Measurements from ENCODE around the gene ATF6B.
"Not testable (repeated sequence)": the region's sequence is repeated elsewhere in the genome, so short reads cannot be mapped to it uniquely, and the experiment has no call there.

The ATF6B gene

DNA sequence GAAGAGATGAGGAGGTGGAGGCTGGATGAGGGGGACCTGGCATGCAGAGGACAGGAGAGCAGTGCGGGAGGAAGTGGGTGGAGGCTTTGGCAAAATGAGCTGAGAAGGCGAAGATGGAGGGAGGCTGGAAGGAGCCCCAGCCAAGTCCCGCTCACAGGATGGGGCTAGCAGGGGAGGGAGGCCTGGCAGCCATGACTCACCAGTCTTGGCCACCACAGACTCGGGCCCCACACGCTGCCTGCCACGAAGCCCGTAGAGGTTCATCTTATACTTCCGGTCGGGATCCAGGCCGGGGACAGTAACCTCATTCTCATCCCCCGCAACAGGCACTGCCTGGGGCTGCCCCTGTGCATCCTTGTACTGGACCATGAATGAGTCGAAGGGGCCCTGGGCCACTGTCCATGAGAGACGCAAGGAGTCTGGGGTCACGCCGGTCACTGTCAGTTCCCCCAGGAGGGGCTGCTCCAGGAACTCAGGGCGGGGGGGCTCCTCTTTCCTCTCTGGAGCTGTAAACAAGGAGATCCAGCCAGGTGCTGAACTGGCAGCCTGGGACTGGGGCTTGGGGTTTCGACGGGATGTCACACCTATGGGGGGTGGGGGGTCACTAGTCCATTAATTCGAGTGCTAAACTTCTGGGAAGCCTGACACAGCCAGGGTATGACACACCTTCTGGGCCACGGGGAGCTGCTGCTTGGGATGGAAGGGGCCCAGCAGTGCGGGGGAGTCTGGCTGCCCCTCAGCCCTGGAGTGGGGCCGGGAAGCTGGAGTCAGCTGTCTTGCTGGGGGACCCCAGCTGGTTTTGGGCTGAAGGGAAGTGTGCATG is 46.7 kb downstream of the ATF6B start:
- peak; percentile 85 for DNase-seq (ENCODE audit: low read depth)

DNA sequence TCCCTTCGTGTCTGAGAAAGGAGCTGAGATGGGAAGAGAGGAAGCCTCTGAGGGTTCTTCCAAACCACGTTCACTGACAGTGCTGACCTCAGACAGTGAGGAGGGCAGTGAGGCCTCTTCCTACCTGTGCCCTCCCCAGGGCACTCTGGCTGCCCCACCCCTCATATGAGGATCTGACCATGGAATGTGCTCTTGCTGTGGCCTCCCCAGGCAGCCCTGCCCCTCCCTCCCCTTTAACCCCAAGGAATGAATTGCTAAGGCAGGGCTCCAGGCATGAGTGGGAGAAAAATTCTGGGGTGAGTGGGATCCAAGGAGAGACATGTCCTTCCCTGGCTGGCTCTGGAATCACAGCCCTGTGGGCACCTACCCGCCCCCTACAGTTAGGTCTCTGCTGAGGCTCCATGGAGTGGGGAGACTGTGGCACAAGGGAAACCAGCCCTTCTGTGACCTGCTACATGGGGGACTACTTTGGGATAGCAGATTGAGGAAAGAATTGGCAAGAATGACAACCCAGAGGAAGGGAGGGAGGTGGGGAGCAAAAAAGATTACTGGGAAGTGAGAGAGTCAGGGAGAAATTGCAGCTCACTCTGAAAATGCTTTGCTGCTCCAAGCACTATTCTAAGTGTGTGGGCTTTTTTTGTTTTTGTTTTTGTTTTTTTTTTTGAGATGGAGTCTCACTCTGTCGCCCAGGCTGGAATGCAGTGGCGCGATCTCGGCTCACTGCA is 48.3 kb downstream of the ATF6B start:
- no peak for DNase-seq (ENCODE audit: low read depth)

DNA sequence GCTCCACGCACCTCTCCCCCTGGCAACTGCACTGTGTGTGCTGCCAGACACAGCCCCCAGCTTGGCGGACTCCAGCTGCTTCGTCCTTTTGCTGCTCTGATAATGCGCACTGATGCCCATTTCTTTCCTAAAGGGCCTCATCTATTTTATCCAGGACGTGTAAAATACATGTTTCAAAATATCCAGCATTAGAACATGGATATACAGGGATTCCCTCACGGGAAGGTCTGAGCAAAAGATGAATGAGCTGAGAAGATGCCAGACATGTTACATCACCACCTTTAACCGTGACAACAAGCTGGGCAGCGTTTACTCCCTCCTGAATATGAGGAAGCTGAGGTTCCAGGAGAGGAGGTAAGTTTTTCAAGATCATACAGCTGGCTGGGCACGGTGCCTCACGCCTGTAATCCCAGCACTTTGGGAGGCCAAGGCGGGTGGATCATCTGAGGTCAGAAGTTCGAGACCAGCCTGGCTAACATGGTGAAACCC is 51.7 kb downstream of the ATF6B start:
- peak; percentile 30 for DNase-seq (ENCODE audit: low read depth)

DNA sequence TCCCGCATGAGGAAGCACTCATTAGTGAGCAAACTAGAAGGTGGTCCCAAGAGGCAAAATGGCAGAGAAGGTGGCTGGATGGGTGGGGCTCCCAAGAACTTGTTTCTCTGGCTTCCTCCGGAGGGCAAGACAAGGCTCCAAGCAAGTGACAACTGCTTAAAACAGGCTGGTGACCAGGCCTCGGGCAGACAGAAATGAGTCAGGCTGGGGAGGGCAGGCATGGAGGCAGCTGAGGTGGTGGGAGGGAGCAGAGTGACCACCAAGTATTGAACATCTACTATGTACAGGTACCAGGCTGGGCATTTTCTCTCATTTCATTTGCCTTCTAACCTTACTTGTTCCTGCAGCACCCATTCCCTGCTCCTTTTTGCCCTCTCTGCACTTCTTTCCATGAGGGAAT is 52.3 kb downstream of the ATF6B start:
- DNase-seq (ENCODE audit: low read depth) = no peak

DNA sequence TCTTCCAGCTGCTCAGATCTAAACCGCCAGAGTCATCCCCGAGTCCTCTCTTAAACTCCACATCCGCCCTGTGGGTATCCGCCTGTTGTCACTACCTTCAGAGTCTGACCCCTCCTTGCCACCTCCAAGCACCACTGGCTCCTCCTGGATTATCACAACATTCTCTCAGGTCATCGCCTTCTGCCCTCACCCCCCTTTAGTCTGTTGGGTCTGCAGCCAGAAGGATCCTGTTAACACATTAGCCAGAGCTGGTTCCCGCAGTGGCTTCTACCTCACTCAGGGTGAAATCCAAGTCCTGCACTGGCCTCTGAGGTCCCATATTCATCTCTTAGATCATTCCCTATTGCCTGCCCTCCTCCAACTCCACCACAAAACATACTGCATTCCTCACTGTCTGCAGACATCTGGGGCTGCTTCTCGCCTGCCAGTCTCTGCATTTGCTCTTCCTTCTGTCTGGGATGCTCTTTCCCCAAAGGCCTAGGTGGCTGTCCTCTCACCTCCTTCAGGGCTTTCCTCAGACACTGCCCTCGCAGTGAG is 53.0 kb downstream of the ATF6B start:
- DNase-seq (ENCODE audit: low read depth) = no peak

DNA sequence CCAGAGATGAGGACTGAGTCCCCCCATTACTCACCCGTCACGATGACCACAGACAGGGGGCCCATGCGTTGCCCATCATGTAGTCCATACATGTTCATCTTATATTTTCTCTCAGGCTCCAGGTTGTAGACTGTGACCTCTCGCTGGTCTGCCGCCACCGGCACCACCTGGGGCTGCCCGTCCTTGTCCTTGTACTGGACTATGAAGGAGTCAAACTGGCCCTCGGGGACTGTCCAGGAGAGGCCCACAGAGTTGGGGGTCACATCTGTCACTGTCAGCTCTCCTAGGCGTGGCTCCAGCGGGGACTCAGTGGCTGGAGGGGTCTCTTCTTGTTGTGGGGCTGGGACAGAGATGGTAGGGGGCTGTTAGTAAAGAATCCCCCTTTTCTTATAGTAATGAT is 54.4 kb downstream of the ATF6B start:
- no peak for DNase-seq (ENCODE audit: low read depth)

DNA sequence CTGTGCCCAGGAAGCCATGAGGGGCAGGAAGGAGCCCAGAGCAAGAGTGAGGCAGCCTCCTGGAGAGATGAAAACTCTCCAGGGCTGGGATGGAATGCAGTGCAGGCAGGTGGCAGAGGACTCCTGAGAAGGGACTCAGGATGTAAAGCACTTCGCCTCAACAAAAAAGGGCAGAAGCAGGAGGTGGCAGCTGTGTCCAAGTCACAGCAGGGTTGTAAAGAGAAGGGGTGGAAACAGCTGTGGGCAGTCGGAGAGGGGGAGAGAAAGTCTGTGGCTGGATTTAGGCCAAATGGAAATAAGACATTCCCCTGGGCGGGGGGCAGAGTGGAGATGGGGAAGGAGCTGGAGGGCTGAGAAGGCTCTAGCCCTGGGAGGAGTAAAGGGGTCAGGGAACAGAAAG is 54.9 kb downstream of the ATF6B start:
- no peak for DNase-seq (ENCODE audit: low read depth)

DNA sequence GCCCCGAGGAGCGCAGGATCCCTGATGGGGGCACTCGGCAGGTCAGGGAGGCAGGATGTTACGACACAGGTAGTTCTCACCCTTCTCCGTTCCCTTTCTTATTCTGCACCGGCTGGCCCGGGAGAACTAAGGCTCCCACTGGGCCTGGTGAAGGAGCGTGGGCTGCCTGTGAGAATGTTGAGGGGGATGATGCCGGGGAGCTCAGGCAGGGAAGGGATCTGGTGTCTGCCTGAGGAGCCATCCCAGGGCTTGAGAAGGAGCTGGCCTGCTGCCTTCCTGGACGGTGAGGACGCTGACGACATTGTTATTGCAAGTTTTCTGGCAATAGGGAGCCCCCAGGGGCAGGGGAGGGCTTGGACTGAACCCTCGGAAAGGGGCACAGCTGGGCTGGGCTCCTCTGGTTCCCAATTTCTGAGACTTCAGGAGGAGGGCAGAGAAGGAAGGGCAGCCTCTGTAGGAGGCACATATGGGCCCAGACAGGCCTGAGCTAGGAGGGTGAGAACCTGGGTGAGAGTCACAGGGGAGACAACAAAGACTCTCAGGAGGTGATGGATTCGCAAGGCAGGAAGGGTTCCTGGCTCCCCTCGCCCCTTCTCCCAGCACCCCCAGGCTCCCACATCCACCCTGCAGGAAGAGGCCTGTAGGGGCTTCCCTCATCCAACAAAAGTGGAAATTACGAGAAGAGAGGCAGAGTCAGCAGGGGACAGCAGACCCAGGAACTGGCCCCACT is 57.1 kb downstream of the ATF6B start:
- DNase-seq (ENCODE audit: low read depth) = no peak

DNA sequence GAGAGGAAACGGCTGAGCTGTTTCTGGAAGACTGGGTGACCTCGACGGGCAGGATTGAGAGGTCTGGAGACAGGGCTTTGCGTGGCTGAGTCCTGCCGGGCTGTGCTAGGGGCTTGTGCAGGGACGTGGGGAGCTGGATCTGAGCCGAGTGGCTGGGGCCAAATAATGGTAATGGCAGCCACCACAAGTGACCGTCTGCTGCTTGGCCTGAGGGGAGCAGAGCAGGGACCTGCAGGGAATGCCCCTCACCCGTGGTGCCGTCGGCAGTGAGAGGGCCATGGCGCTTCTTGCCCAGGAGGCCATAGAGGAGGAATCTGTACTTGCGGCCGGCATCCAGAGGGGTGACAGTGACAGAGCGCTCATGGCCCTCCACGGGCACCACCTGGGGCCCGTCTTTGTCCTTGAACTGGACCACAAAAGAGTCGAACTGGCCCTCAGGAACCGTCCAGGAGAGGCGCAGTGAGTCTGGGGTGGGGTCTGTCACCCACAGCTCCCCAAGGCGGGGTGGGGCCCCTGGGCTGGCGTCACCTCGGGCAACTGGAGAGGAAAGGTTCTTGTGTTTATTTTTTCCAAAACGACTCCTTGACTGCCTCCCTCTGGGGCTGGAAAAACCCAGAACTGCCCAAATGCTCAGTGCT is 58.0 kb downstream of the ATF6B start:
- DNase-seq (ENCODE audit: low read depth) = no peak

DNA sequence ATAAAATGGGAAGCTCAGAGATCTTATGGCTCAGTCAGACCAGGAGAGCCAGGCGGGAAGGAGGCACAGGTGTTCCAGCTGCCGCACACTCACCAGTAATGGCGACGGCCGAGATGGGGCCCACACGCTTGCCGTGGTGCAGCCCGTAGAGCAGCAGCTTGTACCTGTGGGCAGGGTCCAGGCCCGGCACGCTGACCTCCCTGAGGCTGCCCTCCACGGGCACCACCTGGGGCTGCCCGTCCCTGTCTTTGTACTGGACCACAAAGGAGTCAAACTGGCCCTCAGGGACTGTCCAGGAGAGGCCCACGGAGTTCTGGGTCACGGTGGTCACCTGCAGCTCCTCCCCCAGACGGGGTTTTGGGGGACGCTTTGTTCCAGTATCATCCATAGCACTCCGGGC is 58.6 kb downstream of the ATF6B start:
- no peak for DNase-seq (ENCODE audit: low read depth)

DNA sequence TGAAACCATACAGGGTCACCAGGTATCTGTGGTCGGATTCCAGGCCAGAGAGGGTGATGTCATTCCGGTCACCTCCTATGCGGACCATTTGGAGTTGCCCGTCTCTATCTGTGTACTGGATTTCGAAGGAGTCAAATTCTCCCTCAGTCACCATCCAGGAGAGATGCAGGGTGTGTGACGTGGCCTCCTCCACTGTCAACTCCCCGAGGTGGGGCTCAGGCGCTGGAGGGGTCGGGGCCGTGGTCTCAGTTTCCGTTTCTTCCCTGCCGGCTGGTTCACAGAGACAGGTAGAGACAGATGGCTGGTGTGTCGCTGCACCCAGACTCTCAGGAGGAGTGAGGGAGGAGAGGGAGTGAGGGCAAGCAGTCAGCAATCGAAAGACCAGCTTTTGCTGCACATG is 59.2 kb downstream of the ATF6B start:
- DNase-seq (ENCODE audit: low read depth) = no peak

DNA sequence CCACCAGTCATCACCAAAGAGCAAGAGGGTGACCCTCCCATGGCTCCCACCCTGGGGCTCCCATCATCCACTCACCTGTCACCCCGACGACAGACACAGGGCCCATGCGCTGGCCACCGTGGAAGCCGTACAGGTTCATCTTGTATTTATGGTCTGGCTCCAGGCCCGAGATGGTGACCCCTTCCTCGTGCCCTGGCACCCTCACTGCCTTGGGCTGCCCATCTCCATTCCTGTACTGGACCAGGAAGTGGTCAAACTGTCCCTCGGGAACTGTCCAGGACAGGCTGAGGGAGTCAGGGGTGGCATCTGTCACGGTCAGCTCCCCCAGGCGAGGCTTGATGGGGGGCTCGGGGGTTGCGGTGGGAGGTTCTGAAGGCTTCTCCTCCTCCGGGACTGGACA is 59.7 kb downstream of the ATF6B start:
- DNase-seq (ENCODE audit: low read depth) = not testable (repeated sequence)

DNA sequence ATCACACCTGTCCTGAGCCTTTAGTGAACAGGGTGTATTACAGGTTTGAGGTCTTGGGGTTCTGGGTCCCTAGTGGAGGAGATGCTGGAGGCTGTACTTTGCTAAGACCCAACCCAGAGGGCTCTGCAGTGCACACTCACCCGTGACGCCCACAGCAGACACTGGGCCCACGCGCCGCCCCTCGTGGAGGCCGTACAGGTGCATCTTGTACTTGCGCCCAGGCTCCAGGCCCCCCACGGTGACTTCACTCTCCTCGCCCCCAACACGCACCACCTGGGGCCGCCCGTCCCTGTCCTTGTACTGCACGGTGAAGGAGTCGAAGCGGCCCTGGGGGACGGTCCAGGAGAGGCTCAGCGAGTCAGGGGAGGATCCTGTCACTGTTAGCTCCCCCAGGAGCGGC is 60.5 kb downstream of the ATF6B start:
- DNase-seq (ENCODE audit: low read depth) = not testable (repeated sequence)
